Karpas-422 (cell line): ENCODE results near the gene MAP1LC3B2. TPM values are rescaled to one million over a fixed set of nuclear protein-coding genes. Genes with fewer than 3 reads are reported as not detected.

Experiments used
- DNase-seq: peaks from one replicate; pipeline ENCODE4 v3.0.0-alpha.2; 2015
- H2AFZ ChIP-seq: fragments of 200-600 bp; sonication (generic); 2 replicates; pipeline ENCODE4 v1.6.1; 2014; ENCODE audit warnings: antibody characterized with exemption, low read length, mixed read lengths
- H3K27ac ChIP-seq: fragments of 200-600 bp; sonication (generic); 2 replicates; pipeline ENCODE4 v1.5.1; 2014; ENCODE audit warnings: mild to moderate bottlenecking, low read length, moderate library complexity
- H3K27me3 ChIP-seq: fragments of 200-600 bp; sonication (generic); 2 replicates; pipeline ENCODE4 v1.6.1; 2014; ENCODE audit warnings: low read length, mixed read lengths
- H3K36me3 ChIP-seq: fragments of 200-600 bp; sonication (generic); 2 replicates; pipeline ENCODE4 v1.6.1; 2014; ENCODE audit warnings: low read length, mixed read lengths; ENCODE audit not compliant: insufficient read depth
- H3K4me1 ChIP-seq: fragments of 200-600 bp; sonication (generic); 2 replicates; pipeline ENCODE4 v1.6.1; 2014; ENCODE audit warnings: mild to moderate bottlenecking, low read length, mixed read lengths
- H3K4me2 ChIP-seq: fragments of 200-600 bp; sonication (generic); 2 replicates; pipeline ENCODE4 v1.6.1; 2014; ENCODE audit warnings: low read length, low read depth, mild to moderate bottlenecking; ENCODE audit not compliant: poor library complexity, severe bottlenecking
- H3K4me3 ChIP-seq: fragments of 200-600 bp; sonication (generic); 2 replicates; pipeline ENCODE4 v1.5.1; 2014; ENCODE audit warnings: mild to moderate bottlenecking, antibody characterized with exemption, low read length, mixed read lengths
- H3K79me2 ChIP-seq: fragments of 200-600 bp; sonication (generic); 2 replicates; pipeline ENCODE4 v1.6.1; 2014; ENCODE audit warnings: mild to moderate bottlenecking, low read length, mixed read lengths
- H3K9ac ChIP-seq: fragments of 200-600 bp; sonication (generic); 2 replicates; pipeline ENCODE4 v1.6.0; 2014; ENCODE audit warnings: low read length
- H3K9me2 ChIP-seq: fragments of 200-600 bp; sonication (generic), shearing (Covaris generic); replicated peaks from 2 replicates; pipeline ENCODE4 v1.6.0; 2014; ENCODE audit warnings: mild to moderate bottlenecking, low read length, moderate library complexity; ENCODE audit not compliant: insufficient read depth
- H3K9me3 ChIP-seq: fragments of 300-700, 200-600 bp; sonication (generic); 2 replicates; pipeline ENCODE4 v1.6.1; 2014; ENCODE audit warnings: low read length, mixed read lengths
- H4K20me1 ChIP-seq: fragments of 200-600 bp; sonication (generic); 2 replicates; pipeline ENCODE4 v1.6.1; 2014; ENCODE audit warnings: mild to moderate bottlenecking, antibody characterized with exemption, low read length, low read depth; ENCODE audit not compliant: insufficient read depth
- total RNA-seq: library from RNA; depleted of rRNA; stranded (reverse); fragments of >200 nt; shearing (Covaris generic); gene quantifications from 2 replicates; pipeline ENCODE4 v1.2.3, GENCODE V29; 2014; ENCODE audit warnings: low replicate concordance

Gene MAP1LC3B2
- total RNA-seq, 1 experiment from 2014 or later = 0.71 TPM

- Histone ChIP-seq H3K4me1 (no peaks in the 10 kb centered on the region), H3K9ac (no peak overlapping the region)
Measured at GRCh38 chr12:116614194-116614915, 55.2 kb downstream of the MAP1LC3B2 start.

DNA sequence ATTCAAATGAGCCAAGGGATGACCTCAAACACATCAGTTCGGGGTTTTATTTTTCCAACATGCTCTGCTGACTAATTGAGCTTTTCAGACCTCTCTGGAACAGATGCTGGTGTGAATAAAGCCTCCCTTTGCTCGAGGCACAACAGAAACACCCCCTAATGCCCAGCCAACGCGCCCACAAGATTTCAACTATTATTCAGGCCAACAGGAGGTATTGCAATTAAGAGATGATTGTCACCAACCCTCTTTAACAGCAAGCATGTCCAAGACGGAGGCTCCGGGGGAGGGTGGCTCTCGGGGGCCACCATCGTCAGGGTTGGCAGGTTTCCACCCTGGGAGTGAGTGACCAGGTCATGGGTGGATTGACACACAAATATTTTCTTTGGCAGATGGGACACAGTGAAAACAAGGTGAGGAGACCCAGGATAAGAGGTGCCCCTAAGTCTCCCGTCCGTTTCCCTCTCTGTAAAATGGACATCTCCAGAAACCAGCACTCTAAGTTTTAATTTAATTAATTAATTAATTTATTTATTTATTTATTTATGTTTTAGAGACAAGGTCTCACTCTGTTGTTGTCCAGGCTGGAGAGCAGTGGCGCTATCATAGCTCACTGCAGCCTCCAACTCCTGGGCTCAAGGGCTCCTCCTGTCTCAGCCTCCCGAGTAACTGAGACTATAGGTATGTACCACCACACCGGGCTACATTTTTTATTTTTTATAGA is 56.1 kb downstream of the MAP1LC3B2 start:
- Histone ChIP-seq H3K36me3 (no peaks in the 10 kb centered on the region), H3K4me3 (no peak overlapping the region), H3K9me3 (no peaks in the 10 kb centered on the region), H2AFZ (no peak overlapping the region), H3K9ac (no peak overlapping the region), H3K4me2 (no peak overlapping the region), H3K4me1 (no peaks in the 10 kb centered on the region), H3K79me2 (no peaks in the 10 kb centered on the region), H4K20me1 (no peaks in the 10 kb centered on the region), H3K9me2 (no peaks in the 10 kb centered on the region), H3K27ac (no peak overlapping the region), H3K27me3 (no peaks in the 10 kb centered on the region)
- no peak for DNase-seq

More at GRCh38 chr12:116614194-116614915, 55.2 kb downstream of the MAP1LC3B2 start:
- Histone ChIP-seq H3K4me3 (no peak overlapping the region), H4K20me1 (no peaks in the 10 kb centered on the region), H2AFZ (no peak overlapping the region), H3K9me3 (no peaks in the 10 kb centered on the region), H3K9me2 (no peaks in the 10 kb centered on the region), H3K79me2 (no peaks in the 10 kb centered on the region), H3K27ac (no peak overlapping the region), H3K27me3 (no peaks in the 10 kb centered on the region), H3K4me2 (no peak overlapping the region), H3K36me3 (no peaks in the 10 kb centered on the region)
- DNase-seq = no peak

- no peak overlapping the region for H3K27ac ChIP-seq
- no peaks in the 10 kb centered on the region for H3K9me2 ChIP-seq
- no peak for DNase-seq
- no peaks in the 10 kb centered on the region for H3K9me3 ChIP-seq
- no peaks in the 10 kb centered on the region for H3K79me2 ChIP-seq
- H3K4me3 ChIP-seq = no peak overlapping the region
- no peaks in the 10 kb centered on the region for H4K20me1 ChIP-seq
- H3K4me2 ChIP-seq = no peak overlapping the region
- no peaks in the 10 kb centered on the region for H3K36me3 ChIP-seq
- no peaks in the 10 kb centered on the region for H3K27me3 ChIP-seq
- H3K9ac ChIP-seq = no peak overlapping the region
- no peaks in the 10 kb centered on the region for H3K4me1 ChIP-seq
- H2AFZ ChIP-seq = no peak overlapping the region
Measured at GRCh38 chr12:116616536-116617248, 57.5 kb downstream of the MAP1LC3B2 start.

DNA sequence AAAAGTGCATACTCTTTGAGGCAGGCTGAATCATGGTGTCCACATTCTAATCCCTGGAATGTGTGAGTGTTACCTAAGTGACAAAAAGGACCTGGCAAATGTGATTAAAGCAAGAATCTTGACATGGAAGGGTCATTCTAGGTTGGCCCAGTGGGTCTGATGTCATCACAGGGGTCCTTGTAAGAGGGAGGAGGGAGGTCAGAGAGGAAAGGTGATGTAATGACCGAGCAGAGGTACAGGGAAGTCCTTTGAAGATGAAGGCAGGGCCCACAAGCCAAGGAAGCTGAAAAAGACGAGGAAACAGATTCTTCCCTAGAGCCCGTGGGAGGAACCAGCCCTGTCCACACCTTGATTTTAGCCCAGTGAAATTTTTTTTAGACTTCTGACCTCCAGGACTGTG is 60.1 kb downstream of the MAP1LC3B2 start:
- no peak for DNase-seq
- no peak overlapping the region for H2AFZ ChIP-seq
- H3K4me3 ChIP-seq = no peak overlapping the region
- H3K9ac ChIP-seq = no peak overlapping the region
- H3K27ac ChIP-seq = no peak overlapping the region
- H4K20me1 ChIP-seq = no peaks in the 10 kb centered on the region
- no peaks in the 10 kb centered on the region for H3K36me3 ChIP-seq
- no peaks in the 10 kb centered on the region for H3K9me2 ChIP-seq
- H3K79me2 ChIP-seq = no peaks in the 10 kb centered on the region
- no peaks in the 10 kb centered on the region for H3K27me3 ChIP-seq
- H3K4me1 ChIP-seq = no peaks in the 10 kb centered on the region
- no peaks in the 10 kb centered on the region for H3K9me3 ChIP-seq
- no peak overlapping the region for H3K4me2 ChIP-seq

DNA sequence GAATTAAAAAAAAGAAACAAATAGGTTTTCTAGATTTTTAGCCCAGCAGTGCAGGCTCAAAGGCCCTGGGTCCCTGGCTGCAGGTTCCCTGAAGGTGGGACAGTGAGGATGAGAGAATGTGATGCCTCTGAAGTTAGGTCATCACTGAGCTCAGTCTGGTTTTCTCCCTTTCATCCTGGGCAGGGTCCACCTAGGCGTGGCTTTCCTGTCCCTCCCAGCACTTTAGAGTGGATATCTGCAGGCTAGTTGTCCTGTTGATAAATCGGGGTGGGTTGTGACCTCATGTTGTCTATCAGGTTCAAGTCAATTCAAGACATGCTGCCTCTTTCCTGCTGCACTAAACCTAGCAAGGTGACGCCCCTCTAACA is 60.9 kb downstream of the MAP1LC3B2 start:
- no peak overlapping the region for H3K4me3 ChIP-seq
- no peak overlapping the region for H3K4me2 ChIP-seq

GRCh38 chr12:116620492-116621191 is 61.5 kb downstream of the MAP1LC3B2 start:
- no peak overlapping the region for H3K4me2 ChIP-seq
- no peaks in the 10 kb centered on the region for H3K79me2 ChIP-seq
- no peak overlapping the region for H3K4me3 ChIP-seq
- no peaks in the 10 kb centered on the region for H3K27me3 ChIP-seq
- H3K9ac ChIP-seq = no peak overlapping the region
- H3K4me1 ChIP-seq = no peaks in the 10 kb centered on the region
- H4K20me1 ChIP-seq = no peaks in the 10 kb centered on the region
- H3K27ac ChIP-seq = no peak overlapping the region
- no peak overlapping the region for H2AFZ ChIP-seq
- no peaks in the 10 kb centered on the region for H3K9me2 ChIP-seq
- no peaks in the 10 kb centered on the region for H3K9me3 ChIP-seq
- no peaks in the 10 kb centered on the region for H3K36me3 ChIP-seq
- no peak for DNase-seq

More for the DNA sequence above, 60.9 kb downstream of the MAP1LC3B2 start:
- Histone ChIP-seq H3K27ac (no peak overlapping the region), H3K36me3 (no peaks in the 10 kb centered on the region), H3K9ac (no peak overlapping the region), H3K9me3 (no peaks in the 10 kb centered on the region), H3K27me3 (no peaks in the 10 kb centered on the region), H4K20me1 (no peaks in the 10 kb centered on the region), H3K9me2 (no peaks in the 10 kb centered on the region), H3K4me1 (no peaks in the 10 kb centered on the region), H2AFZ (no peak overlapping the region), H3K79me2 (no peaks in the 10 kb centered on the region)
- no peak for DNase-seq

- Histone ChIP-seq H3K4me3 (no peak overlapping the region), H3K27me3 (no peaks in the 10 kb centered on the region), H3K9me3 (no peaks in the 10 kb centered on the region), H3K9me2 (no peaks in the 10 kb centered on the region), H2AFZ (no peak overlapping the region), H3K79me2 (no peaks in the 10 kb centered on the region), H3K4me2 (no peak overlapping the region), H3K9ac (no peak overlapping the region), H3K27ac (no peak overlapping the region), H3K4me1 (no peaks in the 10 kb centered on the region), H4K20me1 (no peaks in the 10 kb centered on the region), H3K36me3 (no peaks in the 10 kb centered on the region)
- DNase-seq = no peak
Measured at GRCh38 chr12:116621194-116621593, 62.0 kb downstream of the MAP1LC3B2 start.

GRCh38 chr12:116624516-116624915 is 65.3 kb downstream of the MAP1LC3B2 start:
- Histone ChIP-seq H2AFZ (no peak overlapping the region), H3K9me3 (no peaks in the 10 kb centered on the region), H3K4me1 (no peaks in the 10 kb centered on the region), H3K27me3 (no peaks in the 10 kb centered on the region), H3K4me3 (no peak overlapping the region), H3K27ac (no peak overlapping the region), H3K9ac (no peak overlapping the region), H3K4me2 (no peak overlapping the region), H3K79me2 (no peaks in the 10 kb centered on the region), H3K36me3 (no peaks in the 10 kb centered on the region), H4K20me1 (no peaks in the 10 kb centered on the region), H3K9me2 (no peaks in the 10 kb centered on the region)
- no peak for DNase-seq
